ENCODE data around the gene PCDHB7.
"Not testable (repeated sequence)": the region's sequence is repeated elsewhere in the genome, so short reads cannot be mapped to it uniquely, and the experiment has no call there.

PCDHB7 gene

GRCh38 chr5:141184117-141184855 lies 11.8 kb downstream of the PCDHB7 start:
- H3K36me3 ChIP-seq (ENCODE audit: control insufficient read depth, insufficient read depth, low read length); H3K4me3 ChIP-seq (ENCODE audit: low read depth, low read length); H3K9me3 ChIP-seq (ENCODE audit: control insufficient read depth, insufficient read depth, low read length); H3K27me3 ChIP-seq (ENCODE audit: control insufficient read depth, insufficient read depth, low read length); H3K4me1 ChIP-seq (ENCODE audit: control insufficient read depth, insufficient read depth, low read length); H3K9ac ChIP-seq (ENCODE audit: low read depth, low read length); H3K27ac ChIP-seq (ENCODE audit: low read depth, low read length): not testable (repeated sequence)

GRCh38 chr5:141186897-141187512 lies 14.6 kb downstream of the PCDHB7 start, which contains the start of gene PCDHB9:
Gene PCDHB9, plus strand, starts transcription at chr5:141187161. Its CDS starts 158 bp downstream, at chr5:141187319.
- H3K27ac ChIP-seq (ENCODE audit: low read depth, low read length) = no peak within 1 kb of the TSS
- H3K36me3 ChIP-seq (ENCODE audit: control insufficient read depth, insufficient read depth, low read length) = no peaks in the 10 kb centered on the region
- peaks cover 3% of the 10 kb centered on the region; the same call in 1 of the 2 replicates for H3K9me3 ChIP-seq (ENCODE audit: control insufficient read depth, insufficient read depth, low read length)
- H3K9ac ChIP-seq (ENCODE audit: low read depth, low read length) = no peak within 1 kb of the TSS
- 0 out of 2 replicates have a peak, but pooled peaks cover 2% of the 10 kb centered on the region for H3K4me1 ChIP-seq (ENCODE audit: control insufficient read depth, insufficient read depth, low read length)
- H3K4me3 ChIP-seq (ENCODE audit: low read depth, low read length) = peak within 1 kb of the TSS; percentile 41
- no peaks in the 10 kb centered on the region for H3K27me3 ChIP-seq (ENCODE audit: control insufficient read depth, insufficient read depth, low read length)

- not testable (repeated sequence) for H3K9me3 ChIP-seq (ENCODE audit: control insufficient read depth, insufficient read depth, low read length); H3K27ac ChIP-seq (ENCODE audit: low read depth, low read length); H3K4me1 ChIP-seq (ENCODE audit: control insufficient read depth, insufficient read depth, low read length); H3K9ac ChIP-seq (ENCODE audit: low read depth, low read length); H3K4me3 ChIP-seq (ENCODE audit: low read depth, low read length); H3K36me3 ChIP-seq (ENCODE audit: control insufficient read depth, insufficient read depth, low read length)
- peaks cover 12% of the 10 kb centered on the region for H3K27me3 ChIP-seq (ENCODE audit: control insufficient read depth, insufficient read depth, low read length)
Measured at GRCh38 chr5:141188682-141189081, 16.2 kb downstream of the PCDHB7 start.

- not testable (repeated sequence) for H3K4me1 ChIP-seq (ENCODE audit: control insufficient read depth, insufficient read depth, low read length); H3K27ac ChIP-seq (ENCODE audit: low read depth, low read length); H3K4me3 ChIP-seq (ENCODE audit: low read depth, low read length); H3K9ac ChIP-seq (ENCODE audit: low read depth, low read length); H3K36me3 ChIP-seq (ENCODE audit: control insufficient read depth, insufficient read depth, low read length); H3K9me3 ChIP-seq (ENCODE audit: control insufficient read depth, insufficient read depth, low read length)
- H3K27me3 ChIP-seq (ENCODE audit: control insufficient read depth, insufficient read depth, low read length) = peaks cover 13% of the 10 kb centered on the region
Measured at GRCh38 chr5:141189131-141189530, 16.7 kb downstream of the PCDHB7 start.

- Histone ChIP-seq H3K4me1 (ENCODE audit: control insufficient read depth, insufficient read depth, low read length) (no peaks in the 10 kb centered on the region), H3K27ac (ENCODE audit: low read depth, low read length) (no peak within 1 kb of the TSS), H3K36me3 (ENCODE audit: control insufficient read depth, insufficient read depth, low read length) (no peaks in the 10 kb centered on the region), H3K4me3 (ENCODE audit: low read depth, low read length) (peak within 1 kb of the TSS; percentile 55), H3K9me3 (ENCODE audit: control insufficient read depth, insufficient read depth, low read length) (peaks cover 6% of the 10 kb centered on the region), H3K9ac (ENCODE audit: low read depth, low read length) (no peak within 1 kb of the TSS), H3K27me3 (ENCODE audit: control insufficient read depth, insufficient read depth, low read length) (peaks cover 23% of the 10 kb centered on the region)
Measured at GRCh38 chr5:141192110-141192725, 19.8 kb downstream of the PCDHB7 start, which contains the start of gene PCDHB10. Gene PCDHB10, plus strand, starts transcription at chr5:141192353. Its CDS starts 200 bp downstream, at chr5:141192553.

GRCh38 chr5:141194332-141194731 lies 21.9 kb downstream of the PCDHB7 start:
- not testable (repeated sequence) for H3K4me3 ChIP-seq (ENCODE audit: low read depth, low read length); H3K9me3 ChIP-seq (ENCODE audit: control insufficient read depth, insufficient read depth, low read length); H3K9ac ChIP-seq (ENCODE audit: low read depth, low read length); H3K27ac ChIP-seq (ENCODE audit: low read depth, low read length); H3K36me3 ChIP-seq (ENCODE audit: control insufficient read depth, insufficient read depth, low read length); H3K4me1 ChIP-seq (ENCODE audit: control insufficient read depth, insufficient read depth, low read length)
- peaks cover 23% of the 10 kb centered on the region for H3K27me3 ChIP-seq (ENCODE audit: control insufficient read depth, insufficient read depth, low read length)

- H3K9me3 ChIP-seq (ENCODE audit: control insufficient read depth, insufficient read depth, low read length) = peaks cover 6% of the 10 kb centered on the region
- H3K36me3 ChIP-seq (ENCODE audit: control insufficient read depth, insufficient read depth, low read length) = no peaks in the 10 kb centered on the region
- peaks cover 33% of the 10 kb centered on the region for H3K27me3 ChIP-seq (ENCODE audit: control insufficient read depth, insufficient read depth, low read length)
- H3K4me3 ChIP-seq (ENCODE audit: low read depth, low read length) = no peak overlapping the region
- no peak overlapping the region for H3K9ac ChIP-seq (ENCODE audit: low read depth, low read length)
- no peak overlapping the region for H3K27ac ChIP-seq (ENCODE audit: low read depth, low read length)
- no peaks in the 10 kb centered on the region for H3K4me1 ChIP-seq (ENCODE audit: control insufficient read depth, insufficient read depth, low read length)
Measured at GRCh38 chr5:141196363-141196762, 23.9 kb downstream of the PCDHB7 start.

GRCh38 chr5:141199359-141200235 lies 27.2 kb downstream of the PCDHB7 start, which contains the start of gene PCDHB11:
Gene PCDHB11, plus strand, starts transcription at chr5:141199627. Its CDS starts 148 bp downstream, at chr5:141199775.
- Histone ChIP-seq H3K27me3 (ENCODE audit: control insufficient read depth, insufficient read depth, low read length) (peaks cover 19% of the 10 kb centered on the region), H3K4me3 (ENCODE audit: low read depth, low read length) (no peak within 1 kb of the TSS), H3K4me1 (ENCODE audit: control insufficient read depth, insufficient read depth, low read length) (no peaks in the 10 kb centered on the region), H3K9me3 (ENCODE audit: control insufficient read depth, insufficient read depth, low read length) (peaks cover 6% of the 10 kb centered on the region), H3K27ac (ENCODE audit: low read depth, low read length) (no peak within 1 kb of the TSS), H3K9ac (ENCODE audit: low read depth, low read length) (no peak within 1 kb of the TSS), H3K36me3 (ENCODE audit: control insufficient read depth, insufficient read depth, low read length) (no peaks in the 10 kb centered on the region)

GRCh38 chr5:141201126-141201525 lies 28.7 kb downstream of the PCDHB7 start:
- not testable (repeated sequence) for H3K27ac ChIP-seq (ENCODE audit: low read depth, low read length); H3K4me3 ChIP-seq (ENCODE audit: low read depth, low read length); H3K36me3 ChIP-seq (ENCODE audit: control insufficient read depth, insufficient read depth, low read length); H3K4me1 ChIP-seq (ENCODE audit: control insufficient read depth, insufficient read depth, low read length); H3K9ac ChIP-seq (ENCODE audit: low read depth, low read length); H3K9me3 ChIP-seq (ENCODE audit: control insufficient read depth, insufficient read depth, low read length)
- peaks cover 10% of the 10 kb centered on the region; the same call in 1 of the 2 replicates for H3K27me3 ChIP-seq (ENCODE audit: control insufficient read depth, insufficient read depth, low read length)

GRCh38 chr5:141201646-141202045 lies 29.2 kb downstream of the PCDHB7 start:
- H3K4me1 ChIP-seq (ENCODE audit: control insufficient read depth, insufficient read depth, low read length); H3K4me3 ChIP-seq (ENCODE audit: low read depth, low read length); H3K9me3 ChIP-seq (ENCODE audit: control insufficient read depth, insufficient read depth, low read length); H3K36me3 ChIP-seq (ENCODE audit: control insufficient read depth, insufficient read depth, low read length); H3K9ac ChIP-seq (ENCODE audit: low read depth, low read length); H3K27ac ChIP-seq (ENCODE audit: low read depth, low read length): not testable (repeated sequence)
- H3K27me3 ChIP-seq (ENCODE audit: control insufficient read depth, insufficient read depth, low read length) = peaks cover 10% of the 10 kb centered on the region; the same call in 1 of the 2 replicates

Data from HUES48 (cell line).